ENCODE measurements around the gene ERLEC1. TPM values are rescaled to one million over a fixed set of nuclear protein-coding genes. Genes with fewer than 3 reads are reported as not detected.
A peak's percentile ranks its signal among the peaks of the same experiment; 100 is the strongest.

ERLEC1 gene
- 13.0 TPM for polyA plus RNA-seq (2012; ENCODE audit: insufficient read depth, insufficient read length, low read depth)

GRCh38 chr2:53786705-53787613, at the start of gene ERLEC1, which contains the start of gene ASB3:
Gene ERLEC1 (plus strand): TSS chr2:53787044. CDS start chr2:53787211, 167 bp downstream.
Gene ASB3 (minus strand): TSS chr2:53786953. CDS start chr2:53765572, 21,381 bp downstream.
- no peaks in the 10 kb centered on the region; the same call in 1 of the 2 replicates for H3K36me3 ChIP-seq
- peak; percentile 88 for DNase-seq
- no peaks in the 10 kb centered on the region for H3K9me3 ChIP-seq
- TF ChIP-seq CTCF (IDR thresholded peaks at IDR 0.05; ENCODE audit: low read depth, low read length) = no peak
- H3K4me1 ChIP-seq = no peaks in the 10 kb centered on the region
- peak within 1 kb of the TSS; percentile 88 for H3K4me3 ChIP-seq (ENCODE audit: low read depth, low read length)
- H3K27me3 ChIP-seq = no peaks in the 10 kb centered on the region

- no peak for DNase-seq
- Histone ChIP-seq H3K4me3 (ENCODE audit: low read depth, low read length) (no peak overlapping the region), H3K9me3 (no peaks in the 10 kb centered on the region), H3K27me3 (no peaks in the 10 kb centered on the region), H3K36me3 (no peaks in the 10 kb centered on the region), H3K4me1 (no peaks in the 10 kb centered on the region)
- TF ChIP-seq CTCF (IDR thresholded peaks at IDR 0.05; ENCODE audit: low read depth, low read length) = no peak
Measured at GRCh38 chr2:53737091-53737490, 49.8 kb upstream of the ERLEC1 start.

- DNase-seq = no peak
- Histone ChIP-seq H3K9me3 (no peaks in the 10 kb centered on the region), H3K27me3 (no peaks in the 10 kb centered on the region), H3K4me1 (no peaks in the 10 kb centered on the region), H3K36me3 (no peaks in the 10 kb centered on the region), H3K4me3 (ENCODE audit: low read depth, low read length) (no peak overlapping the region)
- TF ChIP-seq CTCF (IDR thresholded peaks at IDR 0.05; ENCODE audit: low read depth, low read length) = no peak
Measured at GRCh38 chr2:53739032-53739431, 47.8 kb upstream of the ERLEC1 start.

- no peak for DNase-seq
- H3K36me3 ChIP-seq = no peaks in the 10 kb centered on the region
- no peak overlapping the region for H3K4me3 ChIP-seq (ENCODE audit: low read depth, low read length)
- no peaks in the 10 kb centered on the region for H3K27me3 ChIP-seq
- H3K4me1 ChIP-seq = no peaks in the 10 kb centered on the region
- TF ChIP-seq CTCF (IDR thresholded peaks at IDR 0.05; ENCODE audit: low read depth, low read length) = peak; percentile 38
- H3K9me3 ChIP-seq = no peaks in the 10 kb centered on the region
Measured at GRCh38 chr2:53740170-53740569, 46.7 kb upstream of the ERLEC1 start.

GRCh38 chr2:53744395-53745065, 42.3 kb upstream of the ERLEC1 start:
- Histone ChIP-seq H3K4me3 (ENCODE audit: low read depth, low read length) (no peak overlapping the region), H3K4me1 (no peaks in the 10 kb centered on the region), H3K36me3 (no peaks in the 10 kb centered on the region), H3K27me3 (no peaks in the 10 kb centered on the region), H3K9me3 (no peaks in the 10 kb centered on the region)
- no peak for TF ChIP-seq CTCF (IDR thresholded peaks at IDR 0.05; ENCODE audit: low read depth, low read length)
- no peak for DNase-seq

Measured in BE2C (cell line).